Activated CD4-positive, CD25-positive, alpha-beta regulatory T cell treated with anti-CD3 and anti-CD28 coated beads, Interleukin-2, amount 50 U/mL, for 24 hours (primary cell): ENCODE data around the gene RPL12.

Experiments used
- ATAC-seq, 2 donors: fragments of 150-1000 bp; cut with Tn5 transposase; one replicate each; pipeline ENCODE4 v1.10.0; 2021; ENCODE audit warnings: mild to moderate bottlenecking in 1 of 2, moderate library complexity in 1 of 2

The RPL12 gene

GRCh38 chr9:127403507-127404192, 47.6 kb downstream of the RPL12 start:
- no peak for ATAC-seq

- no peak for ATAC-seq
These were observed 48.7 kb downstream of the RPL12 start for GRCh38 chr9:127402401-127403090.

- ATAC-seq, result no peak
These were observed 51.4 kb downstream of the RPL12 start for GRCh38 chr9:127399736-127400269.

GRCh38 chr9:127398715-127399400, 52.3 kb downstream of the RPL12 start:
- ATAC-seq, result no peak

GRCh38 chr9:127398275-127398647, 52.9 kb downstream of the RPL12 start:
- ATAC-seq, result no peak
